SK-N-MC (cell line): ENCODE data around the gene MAML3.

Experiments used
- DNase-seq: peaks from one replicate; pipeline ENCODE4 v3.0.0-alpha.2; 2011; ENCODE audit warnings: low read depth, low spot score
- H3K27ac ChIP-seq: fragments of 200-600 bp; sonication (generic); 2 replicates; pipeline ENCODE4 v1.5.1; 2016; ENCODE audit warnings: mixed run types
- H3K36me3 ChIP-seq: fragments of 200-600 bp; sonication (generic); 2 replicates; pipeline ENCODE4 v1.6.1; 2017; ENCODE audit warnings: antibody characterized with exemption, low read length, mixed read lengths; ENCODE audit not compliant: insufficient read depth
- H3K4me3 ChIP-seq: fragments of 200-600 bp; sonication (generic); 2 replicates; pipeline ENCODE4 v1.5.1; 2016
- H3K9ac ChIP-seq: fragments of 200-600 bp; sonication (generic); 2 replicates; pipeline ENCODE4 v1.8.0; 2017; ENCODE audit warnings: mixed run types, mixed read lengths; ENCODE audit not compliant: insufficient read length
- H3K9me3 ChIP-seq: fragments of 200-600 bp; sonication (generic); 2 replicates; pipeline ENCODE4 v1.6.1; 2017; ENCODE audit warnings: low read depth, mild to moderate bottlenecking, antibody characterized with exemption, low read length, moderate library complexity, mixed read lengths
- EZH2 ChIP-seq: fragments of 200-600 bp; sonication (generic); IDR thresholded peaks from one replicate; pipeline ENCODE4 v1.6.1; 2017; ENCODE audit warnings: antibody characterized with exemption
- FOXP2 ChIP-seq: optimal IDR thresholded peaks from 2 replicates; pipeline ENCODE3; 2011; ENCODE audit warnings: mild to moderate bottlenecking, moderate library complexity; ENCODE audit not compliant: insufficient read depth; ENCODE audit errors: extremely low read length, control extremely low read depth
- POLR2AphosphoS5 ChIP-seq: IDR thresholded peaks from 2 replicates; pipeline ENCODE4 v1.6.1; 2012; ENCODE audit warnings: mild to moderate bottlenecking, low read depth, low read length, borderline replicate concordance

The MAML3 gene

DNA sequence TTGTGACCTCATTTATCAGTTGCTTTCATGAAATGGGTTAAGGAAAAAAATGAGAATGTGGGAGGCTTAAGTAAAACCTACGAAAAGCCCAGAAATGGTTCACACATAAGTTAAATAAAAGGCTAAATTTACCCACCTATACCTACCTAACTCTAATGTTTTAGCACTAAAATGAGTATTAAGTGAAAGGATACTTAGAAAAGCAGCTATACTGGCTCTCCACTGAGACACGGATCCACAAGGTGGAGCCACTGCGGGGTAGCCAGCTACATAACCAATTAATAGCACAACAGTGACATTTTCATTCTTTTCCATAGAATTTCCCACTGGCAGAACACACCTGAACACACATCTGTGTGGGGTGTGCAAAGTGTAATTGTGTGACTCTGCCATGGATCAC, 101.9 kb downstream of the MAML3 start:
- no peak overlapping the region for H3K27ac ChIP-seq
- no peak for DNase-seq

DNA sequence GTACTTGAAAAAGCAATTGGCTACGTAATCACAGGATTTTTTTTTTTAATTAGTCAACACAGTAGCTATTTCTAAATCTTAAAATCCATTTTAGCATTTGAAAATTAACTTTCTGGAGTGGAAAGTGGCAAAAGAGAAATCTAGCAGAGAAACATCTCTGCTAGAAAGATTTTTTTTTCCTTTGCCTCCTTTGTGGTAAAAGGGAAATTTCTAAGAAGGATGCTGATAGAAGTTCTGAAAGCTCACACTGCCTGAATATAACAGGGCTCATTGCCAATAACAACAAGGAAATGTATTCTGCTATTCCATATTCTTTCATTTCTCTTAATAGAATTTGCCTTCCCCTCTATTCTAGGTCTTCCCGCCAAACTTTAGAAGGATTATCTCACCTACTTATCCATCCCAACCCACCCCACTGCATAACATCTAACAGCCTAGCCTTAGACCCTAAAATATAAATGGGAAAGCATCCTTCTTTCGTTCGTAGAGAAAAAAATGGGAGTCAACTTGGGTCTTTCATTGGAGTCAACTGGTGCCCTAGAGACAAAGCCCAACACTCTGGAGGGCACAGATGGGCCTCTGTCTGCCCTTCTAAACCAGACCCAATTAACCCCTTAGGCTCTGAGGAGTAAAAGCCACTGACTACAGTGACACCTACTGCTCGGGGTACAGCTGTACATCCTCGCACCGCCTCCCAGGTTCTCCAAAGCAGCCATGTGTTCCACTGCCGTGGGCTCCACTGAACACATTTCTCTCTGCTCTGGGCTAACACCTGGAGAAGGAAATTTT, 103.9 kb downstream of the MAML3 start:
- no peak overlapping the region for H3K9ac ChIP-seq
- no peaks in the 10 kb centered on the region for H3K9me3 ChIP-seq
- no peak overlapping the region for H3K4me3 ChIP-seq
- no peaks in the 10 kb centered on the region for H3K36me3 ChIP-seq
- no peak for TF ChIP-seq FOXP2
- no peak for TF ChIP-seq POLR2AphosphoS5
- no peak for TF ChIP-seq EZH2
- no peak for DNase-seq
- H3K27ac ChIP-seq = no peak overlapping the region

More for the DNA sequence above, 101.9 kb downstream of the MAML3 start:
- Histone ChIP-seq H3K4me3 (no peak overlapping the region), H3K9me3 (no peaks in the 10 kb centered on the region), H3K36me3 (no peaks in the 10 kb centered on the region), H3K9ac (no peak overlapping the region)
- TF ChIP-seq FOXP2 (no peak), EZH2 (no peak), POLR2AphosphoS5 (no peak)

DNA sequence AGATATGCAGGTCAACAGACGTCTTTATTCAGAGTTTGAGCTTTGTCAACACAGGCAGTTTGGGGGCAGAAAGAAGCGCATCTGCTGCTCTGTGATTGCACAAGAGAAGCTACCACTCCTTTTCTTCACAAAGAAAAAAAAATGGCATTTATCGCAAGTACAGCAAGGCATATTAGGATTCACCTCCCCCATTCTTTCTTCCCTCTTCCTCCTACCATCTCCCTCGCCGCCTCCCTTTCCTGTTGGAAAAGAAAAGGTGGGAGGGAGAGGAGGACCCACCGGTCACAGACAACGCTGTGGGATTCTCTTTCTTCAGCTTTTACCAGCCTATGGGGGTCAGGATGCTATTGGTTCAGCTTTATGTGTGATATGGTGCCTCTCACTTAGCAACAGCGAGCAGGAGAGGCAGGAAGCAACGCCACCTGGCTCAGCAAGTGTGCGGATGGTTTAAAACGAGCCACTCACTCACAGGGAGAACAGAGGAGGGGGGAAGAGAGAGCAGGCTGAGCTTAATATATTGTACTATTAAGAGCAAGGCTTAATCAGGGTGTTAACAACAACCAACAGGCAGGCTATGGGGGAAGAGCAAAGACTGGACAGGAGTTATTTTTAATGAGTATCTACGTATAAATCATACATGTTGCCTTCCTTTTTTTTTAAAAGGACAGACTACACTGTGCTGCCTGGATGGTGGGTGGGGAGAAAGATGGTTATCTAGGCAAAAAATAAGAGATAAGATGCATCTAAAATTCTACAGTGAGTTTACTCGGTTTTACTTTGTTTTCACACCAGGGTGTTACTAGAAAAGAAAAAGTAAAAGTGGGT, 104.7 kb downstream of the MAML3 start:
- Histone ChIP-seq H3K36me3 (no peaks in the 10 kb centered on the region), H3K9me3 (no peaks in the 10 kb centered on the region), H3K27ac (no peak overlapping the region), H3K4me3 (no peak overlapping the region), H3K9ac (no peak overlapping the region)
- no peak for TF ChIP-seq EZH2
- no peak for TF ChIP-seq POLR2AphosphoS5
- no peak for TF ChIP-seq FOXP2
- DNase-seq = no peak

DNA sequence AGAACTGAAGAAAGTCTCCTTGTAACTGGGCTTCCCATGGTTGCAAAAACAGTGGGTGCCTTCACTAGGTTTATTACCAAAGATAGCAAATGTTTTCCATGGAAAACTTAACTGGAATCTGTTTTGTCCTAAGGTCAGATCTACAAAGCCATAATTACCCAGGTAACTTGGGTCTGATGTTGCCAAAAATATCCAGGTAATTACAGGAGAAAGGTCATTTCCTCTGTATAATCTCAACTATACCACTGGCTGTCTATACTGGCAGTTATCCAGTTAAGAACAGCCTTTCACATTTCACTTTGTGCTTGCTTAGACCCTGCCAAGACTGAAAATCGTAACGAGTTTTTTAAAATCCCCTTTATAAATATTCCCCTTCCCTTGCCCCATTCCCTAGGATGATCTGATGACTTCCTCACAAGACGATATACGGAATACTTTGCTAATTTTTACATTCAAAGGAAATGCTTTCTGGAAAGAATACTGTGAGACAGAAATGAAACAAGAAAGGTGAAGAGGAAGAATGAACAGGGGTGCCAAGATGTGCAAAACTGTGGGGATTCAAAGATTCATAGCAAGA, 105.5 kb downstream of the MAML3 start:
- no peak overlapping the region for H3K4me3 ChIP-seq
- H3K9ac ChIP-seq = no peak overlapping the region
- no peaks in the 10 kb centered on the region for H3K9me3 ChIP-seq
- no peak for TF ChIP-seq EZH2
- TF ChIP-seq FOXP2 = no peak
- no peak for TF ChIP-seq POLR2AphosphoS5
- DNase-seq = no peak
- H3K36me3 ChIP-seq = no peaks in the 10 kb centered on the region
- H3K27ac ChIP-seq = no peak overlapping the region

DNA sequence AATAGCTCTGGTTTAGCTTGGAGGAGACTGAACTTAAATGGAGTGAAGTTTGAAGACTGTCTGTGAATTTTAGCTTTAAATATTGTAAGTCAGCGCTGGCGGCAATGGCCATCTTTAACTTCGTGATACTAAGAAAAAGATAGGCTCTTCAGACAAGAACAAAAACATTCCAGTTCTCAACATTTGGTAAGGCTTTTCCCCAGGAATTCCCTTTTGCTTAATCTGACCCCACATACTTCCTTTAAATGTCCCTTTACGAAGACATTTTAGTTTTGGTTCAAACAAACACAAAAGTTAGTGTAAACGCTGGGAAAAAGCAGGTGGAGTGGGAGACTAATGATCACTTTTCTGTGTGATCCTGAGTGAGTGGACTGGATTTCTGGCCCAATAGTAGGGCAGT, 106.2 kb downstream of the MAML3 start:
- TF ChIP-seq FOXP2 (no peak), EZH2 (no peak), POLR2AphosphoS5 (no peak)
- H3K27ac ChIP-seq = no peak overlapping the region
- no peak overlapping the region for H3K9ac ChIP-seq
- no peak for DNase-seq
- H3K4me3 ChIP-seq = no peak overlapping the region
- no peaks in the 10 kb centered on the region for H3K9me3 ChIP-seq
- H3K36me3 ChIP-seq = no peaks in the 10 kb centered on the region

DNA sequence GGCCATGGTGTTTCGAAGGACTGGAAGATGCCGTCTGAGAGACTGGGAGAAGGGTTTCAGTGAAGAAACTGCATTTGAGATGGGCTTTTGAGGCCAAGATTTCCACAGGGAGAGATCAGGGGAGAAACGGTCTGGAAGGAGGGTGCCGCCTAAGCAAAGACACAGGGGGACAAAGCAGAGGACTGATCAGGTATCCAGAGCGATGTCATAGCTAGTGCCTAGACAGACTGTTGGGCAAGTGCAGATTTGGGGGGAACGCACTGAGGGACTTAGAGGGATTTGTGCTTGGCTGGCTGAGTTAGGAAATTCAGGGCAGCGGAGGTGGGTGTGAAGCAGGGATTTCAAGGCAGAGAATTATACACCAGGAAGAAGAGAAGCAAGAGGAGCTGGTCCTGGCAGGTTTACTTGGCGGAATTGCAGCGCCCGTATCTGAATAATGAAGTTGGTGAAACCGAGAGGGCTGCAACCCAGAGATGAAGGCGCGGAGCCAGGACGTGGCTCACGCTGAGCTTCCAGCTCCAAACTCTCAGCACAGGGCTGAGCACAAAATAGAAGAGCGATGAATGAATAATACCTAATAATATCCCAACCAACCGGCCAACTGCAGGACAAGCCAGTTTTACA, 106.9 kb downstream of the MAML3 start:
- no peak for DNase-seq
- H3K36me3 ChIP-seq = no peaks in the 10 kb centered on the region

DNA sequence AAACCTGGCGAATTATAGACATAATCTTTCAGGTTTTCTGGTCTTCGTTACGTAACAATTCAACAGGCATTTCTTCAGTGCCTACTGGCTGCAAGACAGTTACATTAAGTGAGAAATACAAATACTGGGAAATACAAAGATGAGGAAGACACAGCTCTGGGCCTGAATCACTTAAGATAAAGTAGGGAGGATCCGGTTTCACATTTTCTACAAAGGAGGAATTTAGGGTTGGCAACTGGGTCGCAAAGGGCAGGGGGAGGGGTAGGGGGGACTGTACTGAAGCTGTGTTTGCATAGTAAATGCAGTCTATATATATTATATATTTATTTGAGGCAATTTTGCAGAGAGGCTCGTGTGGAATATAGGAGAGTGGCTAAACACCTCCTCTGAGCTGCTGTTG, 107.4 kb downstream of the MAML3 start:
- Histone ChIP-seq H3K36me3 (no peaks in the 10 kb centered on the region), H3K9me3 (no peaks in the 10 kb centered on the region), H3K4me3 (no peak overlapping the region), H3K9ac (no peak overlapping the region), H3K27ac (no peak overlapping the region)
- TF ChIP-seq EZH2 = no peak
- no peak for TF ChIP-seq FOXP2
- no peak for TF ChIP-seq POLR2AphosphoS5
- DNase-seq = no peak

More for the DNA sequence above, 106.9 kb downstream of the MAML3 start:
- Histone ChIP-seq H3K9me3 (no peaks in the 10 kb centered on the region), H3K27ac (no peak overlapping the region), H3K4me3 (no peak overlapping the region), H3K9ac (no peak overlapping the region)
- TF ChIP-seq POLR2AphosphoS5 (no peak), FOXP2 (no peak), EZH2 (no peak)

DNA sequence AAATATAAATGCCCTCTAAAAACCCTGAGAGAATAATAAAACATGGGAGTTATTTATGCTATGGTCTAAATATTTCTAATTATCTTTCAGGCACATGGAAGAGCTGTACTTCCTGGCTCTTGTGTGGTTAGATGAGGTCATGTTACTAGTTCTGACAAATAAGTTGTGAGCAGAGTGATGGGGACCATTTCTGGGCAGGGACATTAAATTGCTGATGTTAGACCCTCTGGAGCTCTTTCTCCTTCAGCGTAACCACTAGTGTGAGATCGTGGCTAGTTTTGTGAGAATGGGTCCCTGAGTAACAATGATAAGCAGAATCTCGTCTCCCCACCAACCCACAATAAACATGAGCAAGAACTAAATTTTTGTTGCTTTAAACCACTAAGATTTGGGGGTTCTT, 108.0 kb downstream of the MAML3 start:
- Histone ChIP-seq H3K9me3 (no peaks in the 10 kb centered on the region), H3K27ac (no peak overlapping the region), H3K36me3 (no peaks in the 10 kb centered on the region), H3K9ac (no peak overlapping the region), H3K4me3 (no peak overlapping the region)
- no peak for DNase-seq
- no peak for TF ChIP-seq EZH2
- no peak for TF ChIP-seq FOXP2
- no peak for TF ChIP-seq POLR2AphosphoS5
